Astrocyte of the spinal cord (primary cell): ENCODE measurements around the gene AFP.

Experiments
- DNase-seq: peaks from one replicate; pipeline ENCODE4 v3.0.0; 2011; ENCODE audit warnings: low read depth, low spot score
- H3K4me3 ChIP-seq: 2 replicates; pipeline ENCODE4 v1.5.1; 2011; ENCODE audit warnings: low read depth, mild to moderate bottlenecking, low read length, moderate library complexity
- in situ Hi-C: cut with HindIII; loops from 2 replicates; pipeline ENCODE4 v1.10.0; 2017; ENCODE audit warnings: low sequenced_read_pairs
- TF ChIP-seq, protein P1 (sequence below): IDR thresholded peaks from 2 replicates; pipeline ENCODE4 v1.5.1; 2012; ENCODE audit warnings: low read depth, mild to moderate bottlenecking, low read length, inconsistent platforms

AFP gene

DNA sequence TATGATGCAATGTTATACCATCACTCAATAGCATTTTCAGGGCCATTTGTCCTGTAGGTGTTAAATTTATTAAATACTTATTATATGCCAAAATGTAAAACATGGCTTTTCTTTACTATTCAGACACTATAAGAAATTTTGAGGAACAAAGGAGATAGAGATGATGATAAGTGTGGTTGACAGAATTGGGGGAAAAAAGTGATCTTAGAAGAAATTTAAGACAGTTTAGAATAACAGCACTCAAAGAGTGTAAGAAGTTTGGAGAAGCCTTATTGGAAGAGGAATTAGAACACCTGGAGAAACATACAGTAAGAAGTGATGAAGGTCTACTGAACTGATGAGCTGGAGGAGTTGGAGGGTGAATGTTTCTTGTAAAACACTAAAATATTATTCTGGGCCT is 12.8 kb upstream of the AFP start:
- in situ Hi-C loops: no loop called here
- TF ChIP-seq, protein P1, sequence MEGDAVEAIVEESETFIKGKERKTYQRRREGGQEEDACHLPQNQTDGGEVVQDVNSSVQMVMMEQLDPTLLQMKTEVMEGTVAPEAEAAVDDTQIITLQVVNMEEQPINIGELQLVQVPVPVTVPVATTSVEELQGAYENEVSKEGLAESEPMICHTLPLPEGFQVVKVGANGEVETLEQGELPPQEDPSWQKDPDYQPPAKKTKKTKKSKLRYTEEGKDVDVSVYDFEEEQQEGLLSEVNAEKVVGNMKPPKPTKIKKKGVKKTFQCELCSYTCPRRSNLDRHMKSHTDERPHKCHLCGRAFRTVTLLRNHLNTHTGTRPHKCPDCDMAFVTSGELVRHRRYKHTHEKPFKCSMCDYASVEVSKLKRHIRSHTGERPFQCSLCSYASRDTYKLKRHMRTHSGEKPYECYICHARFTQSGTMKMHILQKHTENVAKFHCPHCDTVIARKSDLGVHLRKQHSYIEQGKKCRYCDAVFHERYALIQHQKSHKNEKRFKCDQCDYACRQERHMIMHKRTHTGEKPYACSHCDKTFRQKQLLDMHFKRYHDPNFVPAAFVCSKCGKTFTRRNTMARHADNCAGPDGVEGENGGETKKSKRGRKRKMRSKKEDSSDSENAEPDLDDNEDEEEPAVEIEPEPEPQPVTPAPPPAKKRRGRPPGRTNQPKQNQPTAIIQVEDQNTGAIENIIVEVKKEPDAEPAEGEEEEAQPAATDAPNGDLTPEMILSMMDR: no peak
- no peak overlapping the region for H3K4me3 ChIP-seq
- DNase-seq: no peak

DNA sequence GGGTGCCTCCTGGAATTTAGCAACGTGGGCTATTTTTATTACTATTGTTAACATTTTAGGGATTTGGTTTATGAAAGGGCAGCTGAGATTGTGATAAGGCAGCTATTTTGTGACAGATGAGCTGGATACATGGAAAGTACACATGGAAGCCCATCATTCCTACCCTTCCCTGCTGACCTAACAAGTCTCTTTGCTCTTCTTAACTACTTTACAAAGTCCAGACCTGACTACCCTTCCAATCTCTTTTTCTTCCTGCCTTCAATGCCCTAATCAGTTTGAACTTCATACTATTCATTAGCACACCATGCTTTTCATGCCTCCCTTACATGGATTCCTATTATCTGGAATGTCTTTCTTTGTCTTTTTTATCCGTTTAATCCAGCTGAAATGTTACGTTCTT is 9.4 kb upstream of the AFP start:
- H3K4me3 ChIP-seq: no peak overlapping the region
- DNase-seq: no peak
- in situ Hi-C loops: no loop called here
- TF ChIP-seq, protein P1: no peak

DNA sequence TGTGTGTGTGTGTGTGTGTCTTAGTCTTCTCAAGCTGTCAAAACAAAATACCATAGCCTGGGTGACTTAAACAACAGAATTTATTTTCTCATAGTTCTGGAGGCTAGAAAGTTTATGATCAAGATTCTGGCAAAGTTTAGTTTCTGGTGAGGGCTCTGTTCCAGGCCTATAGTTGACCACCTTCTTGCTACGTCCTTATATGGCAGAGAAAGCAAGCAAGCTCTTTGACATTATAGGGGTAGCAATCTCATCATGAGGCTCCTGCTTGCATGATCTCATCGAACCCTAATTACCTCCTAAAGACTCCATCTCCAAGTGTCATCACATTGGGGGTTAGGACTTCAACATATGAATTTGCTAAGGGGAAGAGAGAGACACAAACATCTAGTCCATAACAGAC is 6.9 kb upstream of the AFP start:
- DNase-seq: no peak
- in situ Hi-C loops: no loop called here
- TF ChIP-seq, protein P1: no peak
- H3K4me3 ChIP-seq: no peak overlapping the region

DNA sequence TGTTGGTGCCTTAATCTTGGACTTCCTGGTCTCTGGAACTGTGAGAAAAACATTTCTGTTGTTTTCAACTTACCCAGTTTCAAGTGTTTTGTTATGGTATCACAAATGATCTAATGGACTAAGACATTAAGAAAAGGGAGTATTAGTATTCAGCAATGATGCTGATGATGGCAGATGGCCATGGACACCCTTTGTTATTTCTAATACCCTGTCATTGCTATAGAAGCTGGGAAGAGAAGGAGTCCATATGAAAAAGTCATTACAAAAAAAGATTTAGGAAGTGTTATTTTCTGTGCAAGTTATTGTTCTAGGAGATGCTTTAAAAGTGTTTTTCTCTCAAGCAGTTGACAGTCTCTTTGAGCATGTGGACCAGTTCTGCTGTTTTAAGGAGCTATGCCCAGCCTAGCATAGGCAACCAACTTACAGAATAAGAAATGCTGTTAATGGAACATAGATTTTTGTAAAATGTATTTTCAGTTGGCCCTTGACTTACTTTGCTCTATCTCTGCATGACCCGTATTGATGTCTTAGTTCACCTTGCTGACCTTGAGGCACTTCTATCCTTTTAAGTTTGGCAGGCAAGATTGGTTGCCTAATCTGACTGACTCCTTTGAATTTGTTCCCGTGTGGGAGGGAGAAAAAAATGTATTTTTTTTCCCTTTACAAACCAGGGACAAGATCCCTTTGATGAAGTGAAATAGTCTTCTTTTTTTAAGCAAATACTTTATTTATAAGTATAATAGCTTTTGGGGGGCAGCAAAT is 6.0 kb upstream of the AFP start:
- in situ Hi-C loops: no loop called here
- no peak overlapping the region for H3K4me3 ChIP-seq
- no peak for DNase-seq
- TF ChIP-seq, protein P1: no peak

DNA sequence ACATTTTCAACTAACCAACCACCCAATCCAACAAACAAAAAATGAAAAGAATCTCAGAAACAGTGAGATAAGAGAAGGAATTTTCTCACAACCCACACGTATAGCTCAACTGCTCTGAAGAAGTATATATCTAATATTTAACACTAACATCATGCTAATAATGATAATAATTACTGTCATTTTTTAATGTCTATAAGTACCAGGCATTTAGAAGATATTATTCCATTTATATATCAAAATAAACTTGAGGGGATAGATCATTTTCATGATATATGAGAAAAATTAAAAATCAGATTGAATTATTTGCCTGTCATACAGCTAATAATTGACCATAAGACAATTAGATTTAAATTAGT is 4.2 kb upstream of the AFP start:
- no peak for DNase-seq
- no peak overlapping the region for H3K4me3 ChIP-seq
- TF ChIP-seq, protein P1: no peak
- in situ Hi-C loops: no loop called here

DNA sequence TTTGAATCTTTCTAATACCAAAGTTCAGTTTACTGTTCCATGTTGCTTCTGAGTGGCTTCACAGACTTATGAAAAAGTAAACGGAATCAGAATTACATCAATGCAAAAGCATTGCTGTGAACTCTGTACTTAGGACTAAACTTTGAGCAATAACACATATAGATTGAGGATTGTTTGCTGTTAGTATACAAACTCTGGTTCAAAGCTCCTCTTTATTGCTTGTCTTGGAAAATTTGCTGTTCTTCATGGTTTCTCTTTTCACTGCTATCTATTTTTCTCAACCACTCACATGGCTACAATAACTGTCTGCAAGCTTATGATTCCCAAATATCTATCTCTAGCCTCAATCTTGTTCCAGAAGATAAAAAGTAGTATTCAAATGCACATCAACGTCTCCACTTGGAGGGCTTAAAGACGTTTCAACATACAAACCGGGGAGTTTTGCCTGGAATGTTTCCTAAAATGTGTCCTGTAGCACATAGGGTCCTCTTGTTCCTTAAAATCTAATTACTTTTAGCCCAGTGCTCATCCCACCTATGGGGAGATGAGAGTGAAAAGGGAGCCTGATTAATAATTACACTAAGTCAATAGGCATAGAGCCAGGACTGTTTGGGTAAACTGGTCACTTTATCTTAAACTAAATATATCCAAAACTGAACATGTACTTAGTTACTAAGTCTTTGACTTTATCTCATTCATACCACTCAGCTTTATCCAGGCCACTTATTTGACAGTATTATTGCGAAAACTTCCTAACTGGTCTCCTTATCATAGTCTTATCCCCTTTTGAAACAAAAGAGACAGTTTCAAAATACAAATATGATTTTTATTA is 3.6 kb upstream of the AFP start:
- TF ChIP-seq, protein P1: no peak
- in situ Hi-C loops: no loop called here
- no peak for DNase-seq
- H3K4me3 ChIP-seq: no peak overlapping the region
